ENCODE data around the gene NEDD9.

GRCh38 chr6:11206576-11206975 is 25.9 kb downstream of the NEDD9 start:
- TF ChIP-seq CTCF (IDR thresholded peaks at IDR 0.05) = no peak
- TF ChIP-seq POLR2AphosphoS5 (IDR thresholded peaks at IDR 0.05) = no peak
- no peak for TF ChIP-seq POLR2A (IDR thresholded peaks at IDR 0.05)
- no peak for TF ChIP-seq EP300 (IDR thresholded peaks at IDR 0.05)

Measured in upper lobe of left lung (tissue), 4 donors.